Vagina (tissue), 2 donors: ENCODE data around the gene PPP3CA. TPM values are rescaled to one million over a fixed set of nuclear protein-coding genes. Genes with fewer than 3 reads are reported as not detected.

Source experiments
- DNase-seq, 2 donors: peaks; one replicate each; pipeline ENCODE4 v3.0.0-alpha.2; 2017; ENCODE audit errors: extremely low spot score in 2 of 2
- H3K27ac ChIP-seq: fragments of 200-600 bp; sonication (generic); one replicate; pipeline ENCODE4 v1.5.1; 2019
- H3K27me3 ChIP-seq: fragments of 200-600 bp; sonication (generic); one replicate; pipeline ENCODE4 v1.5.1; 2019
- H3K36me3 ChIP-seq, 2 donors: fragments of 200-600 bp; sonication (generic); one replicate each; pipeline ENCODE4 v1.5.1; 2017 to 2019
- H3K4me1 ChIP-seq: fragments of 200-600 bp; sonication (generic); one replicate; pipeline ENCODE4 v1.5.1; 2019
- H3K4me3 ChIP-seq, 2 donors: fragments of 200-600 bp; sonication (generic); 1 replicate in 1 of 2; 2 replicates in 1 of 2; pipeline ENCODE4 v1.5.1; 2016 to 2019
- H3K9me3 ChIP-seq: fragments of 200-600 bp; sonication (generic); one replicate; pipeline ENCODE4 v1.5.1; 2019
- POLR2A ChIP-seq, 2 donors: fragments of 450-650 bp; IDR thresholded peaks; one replicate each; pipeline ENCODE4 v1.6.1; 2017; ENCODE audit warnings: antibody characterized with exemption in 2 of 2, mild to moderate bottlenecking in 2 of 2, moderate library complexity in 2 of 2
- POLR2AphosphoS5 ChIP-seq, 2 donors: sonication (generic); formaldehyde crosslinking; IDR thresholded peaks; one replicate each; pipeline ENCODE4 v1.9.0; 2017; ENCODE audit warnings: antibody characterized with exemption in 2 of 2, mild to moderate bottlenecking in 2 of 2, low read depth in 1 of 2; ENCODE audit not compliant: insufficient read depth in 1 of 2
- intact Hi-C: fragments of 100-400 bp; cut with DNase I; formaldehyde crosslinking; loops from one replicate; pipeline ENCODE4 v1.15.1; 2023
- total RNA-seq: library from RNA; depleted of rRNA; stranded (reverse); fragments of >200 nt; gene quantifications from one replicate; pipeline ENCODE4 v1.2.3, GENCODE V29; 2016
- TF ChIP-seq, protein P1 (sequence below), 3 experiments: fragments of 450-650 bp in 2 of 3; fragments of 200-600 bp in 1 of 3; sonication (generic) in 1 of 3; IDR thresholded peaks; one replicate each; pipeline ENCODE4 v1.5.1; 2017 to 2019; ENCODE audit warnings: antibody characterized with exemption in 3 of 3, mild to moderate bottlenecking in 2 of 3, moderate library complexity in 2 of 3

Gene PPP3CA
- total RNA-seq, result 45.9 TPM

DNA sequence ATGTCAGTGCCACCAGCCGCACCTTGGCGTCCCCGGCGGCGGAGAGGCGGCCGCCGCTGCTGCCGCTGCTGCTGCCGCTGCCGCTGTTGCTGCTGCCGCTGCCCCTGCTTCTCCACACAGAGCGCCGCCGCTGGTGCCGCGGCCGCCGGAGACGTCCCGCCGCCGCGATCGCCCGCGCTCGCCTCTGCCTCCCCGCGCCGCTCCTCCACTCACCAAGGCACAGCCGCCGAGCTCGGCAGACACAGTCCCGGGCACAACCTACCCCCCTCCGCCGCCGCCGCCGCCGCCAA is at the start of gene PPP3CA:
PPP3CA (minus strand) TSS at position 260 of the 290 bp plus-strand sequence.
- DNase-seq, result no peak
- intact Hi-C loops, result loop anchor here (5.0 kb wide), 2 partner anchors 155 to 365 kb away; no protein-coding TSS in a partner anchor

DNA sequence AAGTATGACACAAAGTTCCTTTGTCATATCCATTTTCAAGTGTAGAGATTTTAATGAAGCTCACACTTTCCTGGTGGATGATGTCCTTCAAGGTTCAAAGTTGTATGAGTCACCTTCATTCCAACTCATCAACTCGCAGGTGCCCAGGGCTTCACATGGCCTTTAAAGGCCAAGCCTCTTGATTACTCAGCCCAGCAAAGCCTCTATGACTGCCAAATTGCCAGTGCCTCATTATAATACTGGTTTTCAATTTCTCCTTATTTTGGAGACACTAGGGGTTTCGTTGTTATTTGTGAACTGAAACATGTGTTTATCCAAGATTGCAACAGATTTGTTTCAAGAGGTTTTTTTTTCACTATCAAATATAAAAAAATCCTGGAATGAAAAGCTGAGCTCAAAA is 45.9 kb upstream of the PPP3CA start:
- no peak overlapping the region for H3K4me3 ChIP-seq
- TF ChIP-seq POLR2AphosphoS5 (IDR thresholded peaks at IDR 0.05; ENCODE audit: insufficient read depth in 1 of 2, low read depth in 1 of 2) (no peak), POLR2A (IDR thresholded peaks at IDR 0.05) (no peak)
- TF ChIP-seq, protein P1, sequence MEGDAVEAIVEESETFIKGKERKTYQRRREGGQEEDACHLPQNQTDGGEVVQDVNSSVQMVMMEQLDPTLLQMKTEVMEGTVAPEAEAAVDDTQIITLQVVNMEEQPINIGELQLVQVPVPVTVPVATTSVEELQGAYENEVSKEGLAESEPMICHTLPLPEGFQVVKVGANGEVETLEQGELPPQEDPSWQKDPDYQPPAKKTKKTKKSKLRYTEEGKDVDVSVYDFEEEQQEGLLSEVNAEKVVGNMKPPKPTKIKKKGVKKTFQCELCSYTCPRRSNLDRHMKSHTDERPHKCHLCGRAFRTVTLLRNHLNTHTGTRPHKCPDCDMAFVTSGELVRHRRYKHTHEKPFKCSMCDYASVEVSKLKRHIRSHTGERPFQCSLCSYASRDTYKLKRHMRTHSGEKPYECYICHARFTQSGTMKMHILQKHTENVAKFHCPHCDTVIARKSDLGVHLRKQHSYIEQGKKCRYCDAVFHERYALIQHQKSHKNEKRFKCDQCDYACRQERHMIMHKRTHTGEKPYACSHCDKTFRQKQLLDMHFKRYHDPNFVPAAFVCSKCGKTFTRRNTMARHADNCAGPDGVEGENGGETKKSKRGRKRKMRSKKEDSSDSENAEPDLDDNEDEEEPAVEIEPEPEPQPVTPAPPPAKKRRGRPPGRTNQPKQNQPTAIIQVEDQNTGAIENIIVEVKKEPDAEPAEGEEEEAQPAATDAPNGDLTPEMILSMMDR (IDR thresholded peaks at IDR 0.05), result no peak
- no peak overlapping the region for H3K27ac ChIP-seq
- H3K36me3 ChIP-seq, result no peaks in the 10 kb centered on the region
- no peaks in the 10 kb centered on the region for H3K27me3 ChIP-seq
- H3K4me1 ChIP-seq, result no peaks in the 10 kb centered on the region
- no peak for DNase-seq
- intact Hi-C loops, result no loop called here
- no peaks in the 10 kb centered on the region for H3K9me3 ChIP-seq

More for the DNA sequence above, at the start of gene PPP3CA:
- no peaks in the 10 kb centered on the region for H3K9me3 ChIP-seq
- TF ChIP-seq POLR2AphosphoS5 (IDR thresholded peaks at IDR 0.05; ENCODE audit: insufficient read depth in 1 of 2, low read depth in 1 of 2) (no peak), POLR2A (IDR thresholded peaks at IDR 0.05) (peak in 1 of 2 donors; percentile 58)
- H3K4me1 ChIP-seq, result peaks cover 50% of the 10 kb centered on the region
- no peaks in the 10 kb centered on the region for H3K27me3 ChIP-seq
- no peaks in the 10 kb centered on the region for H3K36me3 ChIP-seq
- peak within 1 kb of the TSS; percentile 88 to 92 for H3K4me3 ChIP-seq
- peak within 1 kb of the TSS; percentile 92 for H3K27ac ChIP-seq

DNA sequence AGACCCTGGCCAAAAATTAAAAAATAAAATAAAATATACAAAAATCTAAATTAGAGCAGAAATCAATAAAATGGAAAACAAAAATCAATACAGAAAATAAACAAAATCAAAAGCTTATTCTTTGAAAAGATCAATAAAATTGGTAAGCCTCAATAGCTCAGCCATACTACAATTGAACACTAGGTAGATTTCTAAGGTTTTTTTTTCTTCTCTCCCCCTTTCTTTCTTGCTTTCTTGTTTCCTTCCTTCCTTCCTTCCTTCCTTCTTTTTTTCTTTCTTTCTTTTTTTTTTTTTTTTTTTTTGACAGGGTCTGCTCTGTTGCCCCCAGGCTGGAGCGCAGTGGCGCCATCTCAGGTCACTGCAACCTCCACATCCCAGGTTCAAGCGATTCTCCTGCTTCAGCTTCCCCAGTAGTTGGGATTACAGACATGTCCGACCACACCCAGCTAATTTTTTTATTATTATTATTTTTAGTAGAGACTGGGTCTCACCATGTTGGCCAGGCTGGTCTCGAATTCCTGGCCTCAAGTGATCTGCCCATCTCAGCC is 23.4 kb upstream of the PPP3CA start:
- no peak for TF ChIP-seq POLR2A (IDR thresholded peaks at IDR 0.05)
- TF ChIP-seq, protein P1 (IDR thresholded peaks at IDR 0.05), result no peak
- no peak for TF ChIP-seq POLR2AphosphoS5 (IDR thresholded peaks at IDR 0.05; ENCODE audit: insufficient read depth in 1 of 2, low read depth in 1 of 2)
- intact Hi-C loops, result no loop called here
- Histone ChIP-seq H3K36me3 (no peaks in the 10 kb centered on the region), H3K27me3 (no peaks in the 10 kb centered on the region), H3K4me1 (no peaks in the 10 kb centered on the region), H3K4me3 (no peak overlapping the region), H3K27ac (no peak overlapping the region), H3K9me3 (no peaks in the 10 kb centered on the region)
- DNase-seq, result no peak

DNA sequence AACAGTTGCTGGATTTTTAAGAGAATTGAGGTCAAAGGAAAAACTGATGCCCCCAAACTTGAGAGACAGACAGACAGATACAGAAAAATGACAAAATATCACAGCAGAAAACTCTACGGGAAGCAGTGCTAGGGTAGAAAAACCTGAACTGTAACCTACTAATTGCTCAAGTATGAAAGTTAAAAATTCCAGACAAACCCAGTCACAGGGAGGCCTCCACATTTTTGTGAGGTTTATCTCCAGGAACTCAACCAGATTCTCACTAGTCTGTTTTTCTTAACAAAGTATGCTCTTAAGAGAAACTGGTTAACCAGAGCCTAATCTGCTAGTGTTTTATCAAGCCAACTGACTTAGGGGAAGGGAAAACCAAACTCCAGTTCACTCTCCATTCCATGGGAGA is 19.9 kb upstream of the PPP3CA start:
- no peak overlapping the region for H3K27ac ChIP-seq
- H3K9me3 ChIP-seq, result no peaks in the 10 kb centered on the region
- no peak overlapping the region for H3K4me3 ChIP-seq
- no peaks in the 10 kb centered on the region for H3K4me1 ChIP-seq
- no peaks in the 10 kb centered on the region for H3K27me3 ChIP-seq
- intact Hi-C loops, result no loop called here
- H3K36me3 ChIP-seq, result no peaks in the 10 kb centered on the region
- no peak for TF ChIP-seq POLR2A (IDR thresholded peaks at IDR 0.05)
- DNase-seq, result no peak

DNA sequence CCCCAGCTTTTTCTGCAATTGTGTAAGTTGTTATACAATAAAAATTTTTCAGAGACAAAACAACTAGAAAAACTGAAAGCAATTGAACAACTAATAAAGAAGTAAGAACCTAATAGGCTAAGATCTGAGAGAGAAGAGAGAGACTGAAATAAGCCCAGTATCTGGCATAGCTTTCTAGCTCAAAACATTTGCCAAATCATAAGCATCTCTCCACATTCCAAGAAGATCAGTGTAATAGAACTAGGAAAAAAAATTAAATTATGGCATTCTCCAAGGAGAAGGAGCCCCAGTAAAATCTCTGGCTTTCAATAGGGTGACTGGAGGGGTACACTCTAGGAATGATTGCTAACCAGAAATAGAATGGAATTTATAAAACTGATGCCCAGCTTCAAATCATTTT is 19.0 kb upstream of the PPP3CA start:
- no peak overlapping the region for H3K4me3 ChIP-seq
- no peak overlapping the region for H3K27ac ChIP-seq
- H3K36me3 ChIP-seq, result no peaks in the 10 kb centered on the region
- H3K27me3 ChIP-seq, result no peaks in the 10 kb centered on the region
- H3K9me3 ChIP-seq, result no peaks in the 10 kb centered on the region
- TF ChIP-seq POLR2A (IDR thresholded peaks at IDR 0.05) (no peak), POLR2AphosphoS5 (IDR thresholded peaks at IDR 0.05; ENCODE audit: insufficient read depth in 1 of 2, low read depth in 1 of 2) (no peak)
- TF ChIP-seq, protein P1 (IDR thresholded peaks at IDR 0.05), result no peak
- H3K4me1 ChIP-seq, result no peaks in the 10 kb centered on the region
- DNase-seq, result no peak
- intact Hi-C loops, result no loop called here

DNA sequence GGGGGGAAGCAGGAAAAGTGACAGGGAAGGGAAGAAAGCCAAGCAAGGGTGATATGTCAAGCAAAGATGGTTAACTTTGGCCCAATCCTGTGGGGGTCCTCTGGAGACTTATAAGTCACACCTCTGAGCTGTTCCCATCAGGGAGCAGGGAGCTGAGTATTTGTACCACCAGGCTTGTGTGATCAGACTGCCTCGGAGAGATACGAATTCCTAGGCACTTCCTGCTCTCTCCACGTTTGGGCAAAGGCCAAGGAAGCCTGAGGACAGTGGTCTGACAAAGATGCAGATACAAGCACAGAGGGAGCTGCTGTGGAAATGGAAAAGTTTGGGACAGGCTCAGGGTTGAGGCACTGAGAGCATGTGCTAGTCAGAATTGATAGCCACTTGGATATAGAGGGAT is 10.4 kb upstream of the PPP3CA start:
- no peak for TF ChIP-seq POLR2A (IDR thresholded peaks at IDR 0.05)
- Histone ChIP-seq H3K4me3 (no peak overlapping the region), H3K9me3 (no peaks in the 10 kb centered on the region), H3K4me1 (peaks cover 17% of the 10 kb centered on the region), H3K27ac (no peak overlapping the region), H3K36me3 (no peaks in the 10 kb centered on the region), H3K27me3 (no peaks in the 10 kb centered on the region)
- DNase-seq, result no peak
- intact Hi-C loops, result no loop called here
